Stimulated activated naive CD8-positive, alpha-beta T cell treated with anti-CD3 and anti-CD28 coated beads, Interleukin-15, Interleukin-2, amounts not matched to agents 100 ng/mL and 50 ng/mL, for 24 hours (primary cell): ENCODE data around the gene ATG4C.
"Not testable (repeated sequence)": the region's sequence is repeated elsewhere in the genome, so short reads cannot be mapped to it uniquely, and the experiment has no call there.

Experiments used
- H3K27ac Mint-ChIP-seq: one replicate; pipeline ENCODE4 v1.8.0; 2021; ENCODE audit warnings: mild to moderate bottlenecking, mixed read lengths
- H3K27me3 Mint-ChIP-seq: one replicate; pipeline ENCODE4 v1.8.0; 2021; ENCODE audit warnings: mixed read lengths
- H3K36me3 Mint-ChIP-seq: one replicate; pipeline ENCODE4 v1.8.0; 2021; ENCODE audit warnings: low read depth, mixed read lengths
- H3K4me1 Mint-ChIP-seq: one replicate; pipeline ENCODE4 v1.8.0; 2021; ENCODE audit warnings: low read depth, mixed read lengths
- H3K4me3 Mint-ChIP-seq: one replicate; pipeline ENCODE4 v1.8.0; 2021; ENCODE audit warnings: mild to moderate bottlenecking, mixed read lengths
- H3K9me3 Mint-ChIP-seq: one replicate; pipeline ENCODE4 v1.8.0; 2021; ENCODE audit warnings: mixed read lengths

ATG4C gene

GRCh38 chr1:62783736-62784508 lies at the start of gene ATG4C:
Gene ATG4C (plus strand): TSS chr1:62784132. CDS start chr1:62803787, 19,655 bp downstream.
- Mint-ChIP-seq H3K9me3 (no peaks in the 10 kb centered on the region), H3K36me3 (peaks cover 1% of the 10 kb centered on the region), H3K27me3 (peaks cover 4% of the 10 kb centered on the region), H3K4me1 (peaks cover 17% of the 10 kb centered on the region), H3K27ac (no peak within 1 kb of the TSS), H3K4me3 (no peak within 1 kb of the TSS)

GRCh38 chr1:62735491-62736171 lies 48.3 kb upstream of the ATG4C start:
- H3K27me3 Mint-ChIP-seq: peaks cover 14% of the 10 kb centered on the region
- H3K36me3 Mint-ChIP-seq: no peaks in the 10 kb centered on the region
- no peak overlapping the region for H3K27ac Mint-ChIP-seq
- no peaks in the 10 kb centered on the region for H3K9me3 Mint-ChIP-seq
- no peaks in the 10 kb centered on the region for H3K4me1 Mint-ChIP-seq
- no peak overlapping the region for H3K4me3 Mint-ChIP-seq

- not testable (repeated sequence) for H3K4me1 Mint-ChIP-seq, H3K36me3 Mint-ChIP-seq, H3K9me3 Mint-ChIP-seq, H3K27ac Mint-ChIP-seq, H3K4me3 Mint-ChIP-seq
- peaks cover 29% of the 10 kb centered on the region for H3K27me3 Mint-ChIP-seq
Measured at GRCh38 chr1:62740701-62741100, 43.2 kb upstream of the ATG4C start.

GRCh38 chr1:62744611-62745577 lies 39.0 kb upstream of the ATG4C start:
- Mint-ChIP-seq H3K36me3 (no peaks in the 10 kb centered on the region), H3K9me3 (no peaks in the 10 kb centered on the region), H3K4me3 (no peak overlapping the region), H3K27me3 (peaks cover 23% of the 10 kb centered on the region), H3K27ac (no peak overlapping the region), H3K4me1 (no peaks in the 10 kb centered on the region)

GRCh38 chr1:62746086-62746808 lies 37.7 kb upstream of the ATG4C start:
- H3K27ac Mint-ChIP-seq: no peak overlapping the region
- no peaks in the 10 kb centered on the region for H3K9me3 Mint-ChIP-seq
- peaks cover 14% of the 10 kb centered on the region for H3K27me3 Mint-ChIP-seq

GRCh38 chr1:62746809-62747138 lies 37.2 kb upstream of the ATG4C start:
- H3K27me3 Mint-ChIP-seq: peaks cover 14% of the 10 kb centered on the region
- no peak overlapping the region for H3K4me3 Mint-ChIP-seq
- H3K36me3 Mint-ChIP-seq: no peaks in the 10 kb centered on the region
- no peaks in the 10 kb centered on the region for H3K9me3 Mint-ChIP-seq
- no peaks in the 10 kb centered on the region for H3K4me1 Mint-ChIP-seq
- no peak overlapping the region for H3K27ac Mint-ChIP-seq

More at GRCh38 chr1:62746086-62746808, 37.7 kb upstream of the ATG4C start:
- no peaks in the 10 kb centered on the region for H3K4me1 Mint-ChIP-seq
- H3K36me3 Mint-ChIP-seq: no peaks in the 10 kb centered on the region
- H3K4me3 Mint-ChIP-seq: no peak overlapping the region

- no peaks in the 10 kb centered on the region for H3K4me1 Mint-ChIP-seq
- no peak overlapping the region for H3K27ac Mint-ChIP-seq
- H3K4me3 Mint-ChIP-seq: no peak overlapping the region
- H3K9me3 Mint-ChIP-seq: no peaks in the 10 kb centered on the region
- H3K36me3 Mint-ChIP-seq: no peaks in the 10 kb centered on the region
- peaks cover 9% of the 10 kb centered on the region for H3K27me3 Mint-ChIP-seq
Measured at GRCh38 chr1:62753031-62753965, 30.6 kb upstream of the ATG4C start.

- not testable (repeated sequence) for H3K36me3 Mint-ChIP-seq, H3K27ac Mint-ChIP-seq, H3K9me3 Mint-ChIP-seq, H3K4me1 Mint-ChIP-seq, H3K27me3 Mint-ChIP-seq, H3K4me3 Mint-ChIP-seq
Measured at GRCh38 chr1:62754938-62755337, 29.0 kb upstream of the ATG4C start.

GRCh38 chr1:62756255-62756884 lies 27.6 kb upstream of the ATG4C start:
- H3K36me3 Mint-ChIP-seq, H3K27ac Mint-ChIP-seq, H3K4me1 Mint-ChIP-seq, H3K27me3 Mint-ChIP-seq, H3K4me3 Mint-ChIP-seq, H3K9me3 Mint-ChIP-seq: not testable (repeated sequence)

GRCh38 chr1:62759232-62759875 lies 24.6 kb upstream of the ATG4C start:
- not testable (repeated sequence) for H3K9me3 Mint-ChIP-seq, H3K27ac Mint-ChIP-seq, H3K4me1 Mint-ChIP-seq, H3K36me3 Mint-ChIP-seq, H3K27me3 Mint-ChIP-seq, H3K4me3 Mint-ChIP-seq

- not testable (repeated sequence) for H3K27ac Mint-ChIP-seq
Measured at GRCh38 chr1:62760021-62760782, 23.7 kb upstream of the ATG4C start.

GRCh38 chr1:62761223-62761870 lies 22.6 kb upstream of the ATG4C start:
- not testable (repeated sequence) for H3K27me3 Mint-ChIP-seq, H3K36me3 Mint-ChIP-seq, H3K4me1 Mint-ChIP-seq, H3K4me3 Mint-ChIP-seq, H3K9me3 Mint-ChIP-seq, H3K27ac Mint-ChIP-seq

More at GRCh38 chr1:62760021-62760782, 23.7 kb upstream of the ATG4C start:
- H3K36me3 Mint-ChIP-seq, H3K9me3 Mint-ChIP-seq, H3K27me3 Mint-ChIP-seq, H3K4me3 Mint-ChIP-seq, H3K4me1 Mint-ChIP-seq: not testable (repeated sequence)
